Activated CD4-positive, alpha-beta T cell treated with anti-CD3 and anti-CD28 coated beads, Interleukin-2, amount 50 U/mL, for 24 hours (primary cell): ENCODE results near the gene RELN.
"Not testable (repeated sequence)": the region's sequence is repeated elsewhere in the genome, so short reads cannot be mapped to it uniquely, and the experiment has no call there.

Experiments used
- DNase-seq, 2 donors: peaks; one replicate each; pipeline ENCODE4 v3.0.0-alpha.2; 2020; ENCODE audit warnings: low read depth in 1 of 2, low spot score in 1 of 2

RELN gene

GRCh38 chr7:103794424-103794823 is 195.0 kb downstream of the RELN start:
- no peak for DNase-seq

DNA sequence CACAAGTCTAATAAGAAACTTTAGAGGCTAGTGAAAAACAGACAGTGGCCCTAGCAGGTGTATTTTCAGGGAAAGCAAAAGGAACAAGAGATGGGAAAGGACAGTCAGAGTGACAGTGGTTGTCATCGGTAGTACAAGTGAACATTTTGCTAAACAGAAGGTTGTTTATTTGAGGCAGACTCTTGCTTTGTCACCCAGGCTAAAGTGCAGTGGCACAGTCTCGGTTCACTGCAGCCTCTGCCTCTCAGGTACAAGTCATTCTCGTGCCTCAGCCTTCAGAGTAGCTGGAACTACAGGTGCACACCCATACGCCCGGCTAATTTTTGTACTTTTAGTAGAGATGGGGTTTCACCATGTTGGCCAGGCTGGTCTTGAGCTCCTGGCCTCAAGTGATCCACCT is 195.8 kb downstream of the RELN start:
- DNase-seq: no peak

- no peak for DNase-seq
Measured at GRCh38 chr7:103791894-103792293, 197.6 kb downstream of the RELN start.

GRCh38 chr7:103787041-103787440 is 202.4 kb downstream of the RELN start:
- DNase-seq: not testable (repeated sequence)

DNA sequence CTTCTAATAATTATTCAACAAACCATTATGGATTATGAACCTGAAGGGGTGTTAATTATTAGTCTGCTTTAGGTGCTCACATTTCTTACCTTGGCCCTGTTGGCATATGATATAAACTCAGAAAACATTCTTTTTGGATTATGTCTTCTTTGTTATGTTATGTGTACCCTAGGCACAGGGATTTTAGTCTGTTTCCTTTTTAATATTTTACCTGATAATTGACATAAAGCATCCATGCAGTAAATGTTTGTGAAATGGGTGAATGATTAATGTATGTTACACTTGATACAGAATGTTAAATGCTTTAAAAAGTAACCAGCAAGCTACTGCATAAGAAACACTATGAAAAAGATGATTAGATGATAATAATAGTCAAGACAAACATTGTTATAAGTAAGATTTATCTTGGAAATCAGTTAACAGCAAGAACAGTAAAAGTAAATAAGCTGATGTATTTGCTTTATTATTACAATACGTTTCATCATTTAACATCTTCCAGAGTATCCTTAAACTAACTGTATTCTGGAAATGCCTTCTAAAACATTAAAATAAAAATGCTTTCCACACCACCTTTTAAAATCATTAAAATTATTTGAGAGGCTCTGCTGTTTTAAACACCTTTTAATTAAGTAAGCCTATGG is 204.7 kb downstream of the RELN start:
- no peak for DNase-seq

DNA sequence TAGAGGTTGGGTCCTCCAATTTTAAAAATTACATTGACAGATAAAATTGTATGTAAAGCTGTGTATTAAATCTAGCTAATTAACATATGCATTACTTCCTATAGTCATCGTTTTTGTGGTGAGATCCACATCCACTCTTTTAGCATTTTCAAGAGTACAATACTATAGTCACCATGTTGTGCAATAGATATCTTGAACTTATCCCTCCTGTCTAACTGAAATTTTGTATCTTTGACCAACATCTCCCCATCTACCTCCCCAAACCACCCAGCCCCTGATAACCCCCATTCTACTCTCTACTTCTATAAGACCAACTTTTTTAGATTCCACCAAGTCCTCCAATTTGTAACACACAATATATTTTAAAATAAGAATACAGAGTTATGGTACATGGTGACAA is 208.0 kb downstream of the RELN start:
- DNase-seq: no peak

GRCh38 chr7:103780561-103780960 is 208.9 kb downstream of the RELN start:
- DNase-seq: not testable (repeated sequence)

DNA sequence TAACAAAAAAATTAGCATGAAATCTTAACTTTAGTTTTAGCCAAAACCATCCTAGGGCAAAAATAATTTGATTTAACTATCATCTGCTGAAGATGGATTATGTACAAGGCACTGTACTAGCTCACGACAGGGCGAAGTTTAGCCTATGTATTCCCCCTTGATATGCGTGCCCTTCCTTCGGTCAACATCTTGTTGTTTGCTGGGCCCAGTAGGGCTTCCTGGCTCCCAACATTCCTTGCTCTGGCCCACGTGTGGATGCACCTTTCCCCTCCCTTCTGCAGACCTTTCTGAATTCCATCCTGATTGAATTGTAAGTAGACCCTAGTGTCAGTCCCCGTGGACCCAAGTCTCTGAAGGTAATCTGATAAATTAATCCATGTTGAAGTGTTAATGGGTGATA is 212.0 kb downstream of the RELN start:
- DNase-seq: no peak

GRCh38 chr7:103773726-103774125 is 215.7 kb downstream of the RELN start:
- DNase-seq: no peak

GRCh38 chr7:103772171-103772773 is 217.2 kb downstream of the RELN start:
- no peak for DNase-seq

- DNase-seq: no peak
Measured at GRCh38 chr7:103771294-103771693, 218.2 kb downstream of the RELN start.

GRCh38 chr7:103766660-103767059 is 222.8 kb downstream of the RELN start:
- DNase-seq: no peak

GRCh38 chr7:103765901-103766300 is 223.6 kb downstream of the RELN start:
- no peak for DNase-seq

- DNase-seq: no peak
Measured at GRCh38 chr7:103764901-103765300, 224.6 kb downstream of the RELN start.

DNA sequence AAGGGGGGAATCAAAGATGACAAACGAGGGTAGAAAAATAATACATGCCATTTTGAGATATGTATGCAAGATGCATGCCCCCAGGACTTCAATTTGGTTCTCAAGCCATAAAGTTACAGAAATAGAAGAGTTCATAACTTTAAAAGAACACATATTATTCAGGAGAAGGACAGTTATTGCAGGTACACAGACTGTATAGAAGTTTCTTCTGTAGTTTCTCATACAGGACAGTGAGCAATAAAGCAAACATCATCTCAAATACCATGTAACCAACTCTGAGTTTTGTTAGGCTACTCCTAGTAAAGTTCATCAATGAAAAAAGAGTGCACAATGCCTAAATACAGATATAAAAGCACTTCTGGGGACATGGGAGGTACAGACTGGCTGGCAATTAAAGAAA is 226.6 kb downstream of the RELN start:
- DNase-seq: no peak

DNA sequence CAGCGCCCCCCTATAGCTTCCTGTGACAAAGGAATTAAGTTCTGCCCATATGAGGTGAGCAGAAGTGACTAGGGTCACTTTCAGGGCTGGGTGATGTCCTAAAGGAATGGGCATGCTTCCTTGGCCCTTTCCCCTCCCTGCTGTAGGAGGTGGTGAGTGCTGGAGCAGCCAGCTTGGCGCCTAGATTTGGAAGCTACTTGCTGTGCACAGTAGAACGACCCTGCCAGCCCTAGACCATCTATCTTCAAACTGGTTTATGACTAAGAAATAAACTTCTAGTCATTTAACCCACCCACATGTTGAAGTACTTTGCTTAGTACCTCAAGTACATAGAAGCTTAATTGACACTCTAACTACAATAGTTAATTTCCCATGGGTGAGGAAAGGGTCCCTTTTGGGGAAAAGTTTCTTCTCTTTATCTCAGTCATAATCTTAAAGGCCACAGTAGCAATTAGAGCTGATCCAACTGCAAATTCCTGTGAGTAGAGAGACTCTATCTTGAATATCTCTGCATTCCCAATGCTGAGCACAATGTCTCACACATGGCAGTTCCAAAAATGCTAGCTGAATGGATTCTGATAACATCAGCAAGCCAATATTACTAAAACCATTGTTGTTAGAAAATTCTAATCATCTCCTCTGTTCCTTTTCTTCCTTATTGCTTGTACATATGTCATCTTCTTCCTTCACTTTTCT is 227.2 kb downstream of the RELN start:
- no peak for DNase-seq

GRCh38 chr7:103752995-103753394 is 236.5 kb downstream of the RELN start:
- no peak for DNase-seq

DNA sequence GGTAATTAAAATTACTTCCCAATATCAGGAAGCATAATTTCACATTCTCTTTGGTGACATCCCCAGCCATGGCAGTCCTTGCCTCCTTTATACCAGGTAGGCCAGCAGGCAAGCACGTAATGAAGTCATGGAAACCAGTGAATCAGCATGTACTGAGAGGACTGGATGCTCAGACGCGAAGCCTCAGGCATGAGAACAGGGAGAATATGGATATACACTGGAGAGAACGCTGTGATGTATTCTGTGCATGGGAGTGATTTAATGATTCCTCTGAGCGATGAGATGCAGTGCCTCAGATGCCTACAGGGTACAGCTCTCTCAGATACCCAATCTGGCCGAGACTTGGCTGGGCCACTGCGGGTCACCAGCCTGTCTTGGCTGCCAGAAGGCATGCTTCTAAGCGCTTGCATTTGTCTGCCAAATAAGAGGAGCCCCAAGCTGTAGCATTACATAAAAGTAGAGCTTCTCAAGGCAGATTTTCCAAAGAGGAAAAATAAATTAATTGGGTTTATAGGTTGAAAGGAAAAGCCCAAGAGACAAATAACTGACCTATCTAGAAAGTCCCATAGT is 238.1 kb downstream of the RELN start:
- no peak for DNase-seq

GRCh38 chr7:103748680-103749079 is 240.8 kb downstream of the RELN start:
- DNase-seq: no peak

DNA sequence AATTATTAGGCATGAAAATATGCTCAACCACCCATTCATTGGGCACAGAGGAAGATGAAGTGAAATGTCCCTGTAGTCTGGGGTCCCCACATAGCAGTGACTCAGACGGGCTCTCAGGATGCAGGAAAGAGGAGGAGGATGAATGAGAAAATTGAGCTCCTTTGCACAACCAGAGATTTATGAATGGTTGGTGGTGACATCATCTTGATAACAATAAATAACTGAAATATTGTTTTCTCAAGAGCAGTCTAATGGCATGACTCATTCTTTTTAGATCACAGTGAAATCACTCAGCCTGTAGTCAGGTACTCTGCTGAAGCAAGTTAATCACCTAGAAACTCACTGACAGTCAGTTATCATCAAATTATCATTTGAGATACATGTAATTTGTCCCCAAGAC is 254.1 kb downstream of the RELN start:
- DNase-seq: no peak

GRCh38 chr7:103731169-103731568 is 258.3 kb downstream of the RELN start:
- DNase-seq: no peak

- DNase-seq: no peak
Measured at GRCh38 chr7:103729026-103729425, 260.4 kb downstream of the RELN start.
